RPMI7951 (cell line): ENCODE data around the gene INTS7. TPM values are rescaled to one million over a fixed set of nuclear protein-coding genes. Genes with fewer than 3 reads are reported as not detected.
A peak's percentile ranks its signal among the peaks of the same experiment; 100 is the strongest.
"Not testable (repeated sequence)": the region's sequence is repeated elsewhere in the genome, so short reads cannot be mapped to it uniquely, and the experiment has no call there.

Experiments used
- DNase-seq: peaks from one replicate; pipeline ENCODE4 v3.0.0-alpha.2; 2012; ENCODE audit warnings: low read depth
- total RNA-seq: library from RNA; depleted of rRNA; stranded (reverse); fragments of >200 nt; shearing (Covaris generic); gene quantifications from 2 replicates; pipeline ENCODE4 v1.2.3, GENCODE V29; 2014

Gene INTS7
- total RNA-seq, 1 experiment from 2014 or later: 27.8 TPM

- no peak for DNase-seq
Observed at GRCh38 chr1:211933946-211934714, 101.2 kb downstream of the INTS7 start.

- no peak for DNase-seq
Observed at GRCh38 chr1:211932933-211933254, 102.5 kb downstream of the INTS7 start.

- peak; percentile 58 for DNase-seq
Observed at GRCh38 chr1:211932231-211932932, 103.0 kb downstream of the INTS7 start.

GRCh38 chr1:211929683-211930082 is 105.7 kb downstream of the INTS7 start:
- DNase-seq: no peak

DNA sequence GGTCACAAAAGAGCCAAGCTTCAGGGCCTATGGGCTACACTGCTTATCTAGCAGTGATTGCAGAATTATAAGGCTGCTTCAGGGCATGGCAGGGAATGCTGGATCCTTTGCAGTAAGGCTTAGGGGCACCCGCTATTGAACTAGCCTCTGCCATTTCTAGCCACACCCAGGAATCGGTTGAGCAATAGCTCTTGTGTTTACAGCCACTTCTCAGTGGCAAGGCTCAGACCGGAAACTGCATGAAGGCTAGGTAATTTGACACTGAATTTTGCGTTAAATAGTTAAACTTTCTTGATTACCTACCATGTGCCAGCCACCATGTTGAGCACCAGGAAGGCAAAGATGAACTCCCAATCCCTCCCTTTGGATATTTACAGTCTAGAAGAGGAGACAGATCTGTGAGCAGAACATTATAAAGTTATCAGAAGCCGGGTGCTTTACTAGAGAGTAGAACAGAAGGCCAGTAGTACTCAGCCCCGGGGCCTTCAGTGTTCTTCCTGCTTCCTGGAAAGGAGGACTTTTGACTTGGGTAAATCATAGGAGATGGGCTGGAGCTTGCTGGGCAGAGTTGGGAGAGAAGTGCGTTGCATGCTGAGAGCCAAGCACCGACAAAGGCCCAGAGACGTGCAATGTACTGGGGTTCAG is 106.2 kb downstream of the INTS7 start:
- peak; percentile 65 for DNase-seq

DNA sequence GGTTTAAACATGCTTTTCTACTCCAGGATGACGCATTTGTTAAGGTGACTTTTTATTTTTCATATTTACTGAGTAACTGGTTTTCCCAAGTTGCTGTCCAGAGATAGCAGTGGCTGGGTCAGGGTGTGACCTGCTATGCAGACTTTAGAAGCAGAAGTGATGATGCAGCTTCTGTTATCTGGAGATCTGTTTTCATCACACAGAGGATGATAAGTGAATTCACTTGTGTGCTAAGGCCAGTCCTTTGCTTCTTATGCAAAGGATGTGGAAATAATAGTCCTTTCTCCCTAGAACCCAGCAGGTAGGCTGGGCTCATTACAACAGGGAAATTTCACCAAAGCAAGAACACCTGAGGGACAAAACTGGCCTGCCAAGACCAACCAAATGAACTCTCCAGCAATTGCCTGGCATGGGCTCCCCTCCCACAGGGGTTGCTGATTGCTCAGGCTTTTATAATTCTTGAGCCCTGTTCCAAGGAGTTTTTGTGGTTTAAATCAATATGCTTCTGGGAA is 107.0 kb downstream of the INTS7 start:
- no peak for DNase-seq

- no peak for DNase-seq
Observed at GRCh38 chr1:211925016-211925415, 110.3 kb downstream of the INTS7 start.

GRCh38 chr1:211924256-211924655 is 111.1 kb downstream of the INTS7 start:
- DNase-seq: no peak

GRCh38 chr1:211923095-211923494 is 112.3 kb downstream of the INTS7 start:
- DNase-seq: no peak

DNA sequence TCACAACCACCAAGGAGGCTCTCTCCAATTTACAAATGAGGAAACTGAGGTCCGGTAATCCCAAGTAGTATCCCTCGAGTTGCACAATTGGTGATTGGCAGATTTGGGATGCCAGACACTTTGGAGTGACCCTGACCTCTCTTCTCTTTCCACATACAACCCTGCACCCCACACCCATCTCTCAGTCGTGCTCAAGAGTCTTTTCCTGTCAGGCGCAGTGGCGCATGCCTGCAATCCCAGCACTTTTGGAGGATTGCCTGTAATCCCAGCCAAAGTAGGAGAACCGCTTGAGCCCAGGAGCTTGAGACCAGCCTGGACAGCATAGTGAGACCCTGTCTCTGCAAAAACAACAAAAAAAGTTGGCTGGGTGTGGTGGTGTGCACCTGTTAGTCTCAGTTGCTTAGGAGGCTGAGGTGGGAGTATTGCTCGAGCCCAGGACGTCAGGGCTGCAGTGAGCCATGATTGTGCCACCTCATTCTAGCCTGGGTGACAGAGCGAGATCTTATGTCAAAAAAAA is 113.7 kb downstream of the INTS7 start:
- no peak for DNase-seq

DNA sequence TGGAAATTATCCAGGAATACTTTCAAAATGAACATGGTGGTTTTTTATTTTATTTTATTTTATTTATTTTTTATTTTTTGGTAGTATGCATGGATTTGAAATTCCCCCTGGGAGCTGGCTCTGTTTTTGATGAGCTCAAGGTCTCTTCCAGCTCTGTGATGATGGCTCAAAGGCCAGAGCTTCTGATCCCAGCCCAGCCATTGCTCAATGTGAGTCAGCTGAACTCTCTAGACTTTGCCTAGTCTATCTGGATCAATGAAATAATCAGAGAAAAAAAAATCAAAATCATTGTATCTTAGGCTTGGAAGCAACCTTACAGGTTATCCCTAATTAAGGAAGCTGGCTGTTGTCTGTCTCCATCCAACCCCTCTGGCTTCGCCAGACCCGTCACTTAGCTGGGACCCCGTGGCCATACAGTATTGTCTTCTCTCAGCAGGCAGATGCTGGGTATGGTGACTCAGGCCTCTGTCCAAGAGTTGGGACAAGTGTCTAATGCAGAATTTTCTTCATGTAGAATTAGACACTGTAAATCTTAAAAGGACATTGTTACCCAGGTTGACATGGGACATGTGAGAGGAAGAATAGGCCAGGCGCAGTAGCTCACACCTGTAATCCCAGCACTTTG is 114.6 kb downstream of the INTS7 start:
- DNase-seq: no peak

DNA sequence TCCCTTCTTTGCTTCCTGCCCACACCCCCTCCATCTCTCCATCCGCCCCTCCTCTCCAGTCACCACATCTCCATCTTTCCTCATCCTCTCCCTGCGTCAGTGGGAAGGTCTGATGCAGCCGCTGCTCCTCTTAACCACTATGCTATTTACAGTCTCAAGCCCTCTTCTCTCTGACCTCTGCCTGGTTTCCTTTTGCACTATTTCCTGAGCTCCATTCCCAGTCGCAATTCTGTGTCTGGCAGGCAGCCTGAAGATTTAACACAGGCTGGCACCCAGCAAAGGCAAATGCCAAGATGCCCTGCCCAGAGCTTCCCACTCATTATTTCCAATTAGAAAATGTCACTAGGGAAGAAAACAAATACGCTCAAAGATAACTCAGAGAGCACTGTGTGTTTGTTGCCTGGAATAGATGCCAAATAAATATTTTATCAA is 115.2 kb downstream of the INTS7 start:
- peak; percentile 21 for DNase-seq

DNA sequence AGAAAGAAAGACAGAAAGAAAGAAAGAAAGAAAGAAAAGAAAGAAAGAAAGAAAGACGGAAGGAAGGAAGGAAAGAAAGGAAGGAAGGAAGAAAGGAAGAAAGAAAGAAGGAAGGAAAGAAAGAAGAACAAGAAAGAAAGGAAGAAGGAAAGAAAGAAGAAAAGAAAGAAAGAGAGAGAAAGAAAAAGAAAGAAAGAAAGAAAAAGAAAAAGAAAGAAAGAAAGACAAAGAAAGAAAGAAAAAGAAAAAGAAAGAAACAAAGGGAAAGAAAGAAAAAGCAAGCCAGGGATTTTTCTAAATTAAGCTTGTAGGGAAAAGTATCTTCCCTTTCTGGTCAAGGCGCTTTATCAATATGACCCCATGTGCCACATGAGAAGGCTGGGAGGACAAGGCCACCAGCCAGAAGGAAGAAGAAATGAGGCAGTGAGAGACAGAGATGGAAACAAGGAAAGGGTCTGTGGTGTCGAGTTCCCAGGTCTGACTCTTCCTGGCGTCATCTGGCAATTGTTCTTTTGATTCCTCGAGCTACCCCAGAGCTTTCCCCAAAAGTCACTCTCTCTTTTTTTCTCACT is 116.4 kb downstream of the INTS7 start:
- no peak for DNase-seq

- DNase-seq: not testable (repeated sequence)
Observed at GRCh38 chr1:211916458-211916857, 118.9 kb downstream of the INTS7 start.

- no peak for DNase-seq
Observed at GRCh38 chr1:211915924-211916323, 119.4 kb downstream of the INTS7 start.

- no peak for DNase-seq
Observed at GRCh38 chr1:211912844-211913432, 122.4 kb downstream of the INTS7 start.

- DNase-seq: peak; percentile 28
Observed at GRCh38 chr1:211912038-211912437, 123.3 kb downstream of the INTS7 start.

GRCh38 chr1:211910913-211911485 is 124.4 kb downstream of the INTS7 start:
- DNase-seq: peak; percentile 39

DNA sequence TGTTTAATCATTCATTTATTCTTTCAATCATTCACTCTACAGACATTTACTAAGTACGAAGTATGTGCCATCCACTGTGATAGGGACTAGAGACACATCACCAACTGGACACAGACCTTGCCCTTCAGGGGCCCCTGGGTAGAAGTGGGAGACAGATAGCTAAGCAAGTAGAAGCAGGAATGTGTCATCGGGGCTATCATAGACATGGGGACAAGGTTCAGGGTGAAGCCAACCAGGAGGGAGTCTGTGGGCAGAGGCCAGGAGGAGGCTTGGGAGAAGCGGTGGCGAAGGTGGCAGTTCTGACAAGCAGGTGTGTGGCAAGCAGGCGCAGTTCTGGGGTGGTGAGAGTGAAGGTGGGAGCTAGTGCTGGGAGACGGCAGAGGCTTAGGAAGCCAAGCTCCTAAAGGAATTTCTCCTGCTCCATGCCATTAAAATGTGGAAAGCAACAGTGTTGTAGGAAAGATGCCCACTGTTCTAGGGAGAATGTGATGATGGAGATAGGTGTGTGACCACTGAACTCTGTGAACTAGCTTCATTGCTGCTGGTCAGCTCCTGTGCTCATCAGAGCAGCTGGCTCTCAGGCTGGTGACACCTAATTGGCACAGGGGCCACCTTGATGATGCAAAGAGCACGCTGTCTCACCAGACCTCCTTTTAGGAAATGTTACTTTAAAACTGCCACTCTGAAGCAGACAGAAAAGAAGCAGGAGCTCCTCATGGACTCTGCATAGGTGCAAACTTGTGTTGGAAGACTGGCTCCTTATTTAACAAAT is 125.1 kb downstream of the INTS7 start:
- no peak for DNase-seq

DNA sequence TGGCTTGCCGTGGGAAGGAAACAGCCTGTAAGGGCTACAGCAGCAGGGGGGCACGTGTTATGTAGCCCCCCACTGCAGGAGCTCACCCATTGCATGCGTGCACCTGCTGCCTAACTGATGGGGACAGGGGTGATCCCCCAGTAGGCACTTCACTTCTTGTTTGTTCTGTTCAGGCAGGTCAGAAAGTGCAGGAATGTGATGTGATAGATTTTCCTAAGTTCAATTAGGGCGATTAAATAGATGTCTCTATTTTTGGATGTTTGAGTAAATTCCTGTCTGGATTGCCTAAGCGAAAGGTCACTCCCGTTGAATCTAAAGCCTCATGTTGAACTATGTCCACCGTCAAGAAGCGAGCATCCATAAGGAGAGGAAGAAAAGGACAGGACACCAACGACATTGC is 126.0 kb downstream of the INTS7 start:
- DNase-seq: no peak
